ENCODE measurements around the gene RPL35. TPM values are rescaled to one million over a fixed set of nuclear protein-coding genes. Genes with fewer than 3 reads are reported as not detected.

RPL35 gene
- total and polyA plus RNA-seq, 8 donors = 857 to 1,298 (median 994) TPM

DNA sequence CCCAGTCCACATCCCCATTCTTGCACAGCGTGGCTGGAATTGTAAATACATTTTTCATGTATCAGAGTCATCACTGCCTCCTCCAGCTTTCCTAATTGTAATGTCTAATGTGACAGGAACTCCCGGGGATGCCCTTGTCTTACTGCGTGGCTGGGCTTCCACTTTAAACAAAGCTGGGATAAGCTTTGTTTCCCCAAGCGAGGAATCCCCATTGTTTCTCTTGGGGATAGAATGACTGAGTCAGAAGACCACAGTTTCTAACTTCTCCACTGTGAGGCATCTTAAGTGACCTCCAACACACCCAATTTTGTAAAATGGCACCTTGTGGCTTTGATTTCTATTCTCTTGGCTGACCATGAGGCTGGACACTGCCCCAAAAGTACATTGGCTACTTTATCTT is 22.6 kb upstream of the RPL35 start:
- intact Hi-C loops (cut with DNase I) = no loop called here
- no peak for DNase-seq
- no peaks in the 10 kb centered on the region for H3K4me1 ChIP-seq
- no peaks in the 10 kb centered on the region for H3K9me3 ChIP-seq
- no peak overlapping the region for H3K27ac ChIP-seq
- no peak overlapping the region for H3K4me3 ChIP-seq
- no peak for ATAC-seq
- H3K27me3 ChIP-seq = no peaks in the 10 kb centered on the region
- TF ChIP-seq, protein P1, sequence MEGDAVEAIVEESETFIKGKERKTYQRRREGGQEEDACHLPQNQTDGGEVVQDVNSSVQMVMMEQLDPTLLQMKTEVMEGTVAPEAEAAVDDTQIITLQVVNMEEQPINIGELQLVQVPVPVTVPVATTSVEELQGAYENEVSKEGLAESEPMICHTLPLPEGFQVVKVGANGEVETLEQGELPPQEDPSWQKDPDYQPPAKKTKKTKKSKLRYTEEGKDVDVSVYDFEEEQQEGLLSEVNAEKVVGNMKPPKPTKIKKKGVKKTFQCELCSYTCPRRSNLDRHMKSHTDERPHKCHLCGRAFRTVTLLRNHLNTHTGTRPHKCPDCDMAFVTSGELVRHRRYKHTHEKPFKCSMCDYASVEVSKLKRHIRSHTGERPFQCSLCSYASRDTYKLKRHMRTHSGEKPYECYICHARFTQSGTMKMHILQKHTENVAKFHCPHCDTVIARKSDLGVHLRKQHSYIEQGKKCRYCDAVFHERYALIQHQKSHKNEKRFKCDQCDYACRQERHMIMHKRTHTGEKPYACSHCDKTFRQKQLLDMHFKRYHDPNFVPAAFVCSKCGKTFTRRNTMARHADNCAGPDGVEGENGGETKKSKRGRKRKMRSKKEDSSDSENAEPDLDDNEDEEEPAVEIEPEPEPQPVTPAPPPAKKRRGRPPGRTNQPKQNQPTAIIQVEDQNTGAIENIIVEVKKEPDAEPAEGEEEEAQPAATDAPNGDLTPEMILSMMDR (IDR thresholded peaks at IDR 0.05) = no peak
- peaks cover 0 to 99% of the 10 kb centered on the region in 2 donors for H3K36me3 ChIP-seq

DNA sequence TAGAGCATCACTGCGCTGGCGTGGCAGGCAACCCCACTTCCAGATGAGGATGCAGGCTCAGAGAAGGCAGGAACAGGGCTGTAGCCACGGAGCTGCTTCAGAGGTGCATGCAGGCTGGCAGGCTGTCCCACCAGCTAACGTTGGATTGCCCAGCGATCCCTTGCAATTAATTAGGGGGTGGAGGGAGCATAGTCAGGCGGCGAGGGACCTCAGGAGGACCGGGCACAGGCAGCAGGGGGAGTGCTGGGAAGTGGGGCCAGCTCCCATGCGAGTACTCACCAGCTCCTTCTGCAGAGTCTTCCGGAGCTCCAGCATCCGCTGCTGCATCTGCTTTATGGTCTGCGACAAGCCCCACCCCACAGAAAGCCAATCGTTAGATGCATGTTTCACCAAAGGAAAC is 20.5 kb upstream of the RPL35 start:
- H3K4me3 ChIP-seq = no peak overlapping the region
- no peaks in the 10 kb centered on the region for H3K9me3 ChIP-seq
- ATAC-seq = no peak
- no peak overlapping the region for H3K27ac ChIP-seq
- H3K27me3 ChIP-seq = no peaks in the 10 kb centered on the region
- peaks cover 0 to 99% of the 10 kb centered on the region in 2 donors for H3K36me3 ChIP-seq
- DNase-seq = no peak
- H3K4me1 ChIP-seq = no peaks in the 10 kb centered on the region
- TF ChIP-seq, protein P1 (IDR thresholded peaks at IDR 0.05) = no peak
- intact Hi-C loops (cut with DNase I) = no loop called here

DNA sequence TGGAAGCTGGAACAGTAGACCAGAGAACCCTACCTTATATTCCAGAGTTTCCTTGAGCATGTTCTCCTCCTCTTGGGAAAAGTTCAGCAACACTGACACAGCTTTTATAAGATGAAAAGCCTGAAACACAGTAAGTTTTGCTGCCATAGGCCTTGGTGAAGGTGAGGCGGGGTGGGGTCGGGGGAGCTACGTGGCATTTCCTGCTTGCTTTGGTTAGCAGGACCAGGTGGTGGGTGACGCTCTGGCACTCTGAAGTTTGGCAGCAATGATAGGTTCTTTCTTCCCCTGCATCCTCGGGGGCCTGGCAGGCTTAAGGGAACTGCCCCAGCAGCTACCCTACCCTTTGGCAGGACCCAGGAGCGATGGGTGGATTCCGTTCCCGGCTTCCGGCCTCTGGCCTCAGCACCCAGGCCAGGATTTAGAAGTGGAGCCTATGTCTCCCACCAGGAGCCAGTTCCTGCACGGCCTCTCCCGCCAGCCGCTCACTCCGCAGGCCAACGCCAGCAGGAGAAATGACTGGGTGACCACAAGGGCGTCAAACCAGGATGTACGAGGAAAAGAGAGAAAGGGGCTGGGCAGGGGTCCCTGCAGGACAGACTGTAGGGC is 19.5 kb upstream of the RPL35 start:
- ATAC-seq = no peak
- DNase-seq = no peak
- H3K27me3 ChIP-seq = no peaks in the 10 kb centered on the region
- intact Hi-C loops (cut with DNase I) = no loop called here
- H3K4me3 ChIP-seq = no peak overlapping the region
- no peaks in the 10 kb centered on the region for H3K9me3 ChIP-seq
- H3K4me1 ChIP-seq = no peaks in the 10 kb centered on the region
- H3K27ac ChIP-seq = no peak overlapping the region
- H3K36me3 ChIP-seq = peaks cover 0 to 99% of the 10 kb centered on the region in 2 donors
- TF ChIP-seq, protein P1 (IDR thresholded peaks at IDR 0.05) = no peak

DNA sequence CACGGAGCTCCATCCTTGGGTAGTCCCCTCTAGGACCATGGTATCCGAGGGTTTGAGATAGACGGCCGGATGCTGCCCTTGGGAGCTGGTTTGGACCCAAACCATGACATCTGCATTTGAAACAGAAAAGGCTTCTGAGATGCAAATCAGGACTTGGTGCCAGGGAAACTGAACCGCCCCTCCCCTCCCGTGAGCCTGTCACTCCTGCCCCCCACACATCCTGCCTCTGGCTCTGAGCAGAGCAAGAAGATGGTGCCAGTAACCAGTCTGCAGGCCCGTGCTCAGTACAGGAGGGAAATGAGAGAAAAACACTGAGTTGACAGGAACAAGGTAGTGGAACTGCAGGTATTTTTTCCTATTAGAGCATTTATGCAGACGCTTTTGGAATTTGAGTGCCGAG is 18.7 kb upstream of the RPL35 start:
- Histone ChIP-seq H3K4me1 (no peaks in the 10 kb centered on the region), H3K9me3 (no peaks in the 10 kb centered on the region), H3K36me3 (peaks cover 0 to 99% of the 10 kb centered on the region in 2 donors), H3K27me3 (no peaks in the 10 kb centered on the region), H3K4me3 (no peak overlapping the region), H3K27ac (no peak overlapping the region)
- intact Hi-C loops (cut with DNase I) = no loop called here
- TF ChIP-seq, protein P1 (IDR thresholded peaks at IDR 0.05) = no peak
- DNase-seq (no peak), ATAC-seq (no peak)

DNA sequence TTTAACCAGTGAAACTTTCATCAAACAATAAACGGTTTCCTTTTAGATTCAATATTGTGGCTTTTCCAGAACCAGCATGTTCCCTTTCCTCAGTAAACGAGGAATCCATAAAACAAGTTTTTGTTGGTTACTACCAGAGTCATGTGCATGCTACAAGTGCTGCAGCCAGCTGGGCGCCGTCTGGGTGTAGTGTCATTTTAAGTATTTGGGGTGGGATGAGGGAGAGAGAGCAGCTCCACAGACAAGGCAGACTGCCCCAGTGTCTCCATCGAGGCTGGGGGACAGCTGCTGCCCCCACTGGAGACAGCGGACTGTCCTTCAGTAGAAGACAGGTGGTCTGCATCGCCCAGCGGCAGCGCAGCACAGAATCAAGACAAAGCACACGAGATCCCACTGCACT is 17.5 kb upstream of the RPL35 start:
- peaks cover 0 to 6% of the 10 kb centered on the region in 2 donors for H3K4me1 ChIP-seq
- ATAC-seq = no peak
- intact Hi-C loops (cut with DNase I) = no loop called here
- TF ChIP-seq, protein P1 (IDR thresholded peaks at IDR 0.05) = no peak
- H3K4me3 ChIP-seq = no peak overlapping the region
- H3K27me3 ChIP-seq = no peaks in the 10 kb centered on the region
- no peak overlapping the region for H3K27ac ChIP-seq
- H3K9me3 ChIP-seq = no peaks in the 10 kb centered on the region
- peaks cover 0 to 99% of the 10 kb centered on the region in 2 donors for H3K36me3 ChIP-seq
- peak in 1 of 4 donors; percentile 68 for DNase-seq

Data from left lung (tissue), 10 donors.